Ishikawa (cell line): ENCODE data around the gene GRP.

Experiments used
- EGR1 ChIP-seq: IDR thresholded peaks from 2 replicates; pipeline ENCODE4 v1.6.1; 2012
- EP300 ChIP-seq: IDR thresholded peaks from 2 replicates; pipeline ENCODE4 v1.6.1; 2012; ENCODE audit warnings: borderline replicate concordance
- FOXM1 ChIP-seq: IDR thresholded peaks from 2 replicates; pipeline ENCODE4 v1.6.1; 2012; ENCODE audit warnings: low read depth, borderline replicate concordance
- NFIC ChIP-seq: IDR thresholded peaks from 2 replicates; pipeline ENCODE4 v1.6.1; 2012
- RAD21 ChIP-seq: IDR thresholded peaks from 2 replicates; pipeline ENCODE4 v1.6.1; 2012; ENCODE audit warnings: low read depth
- TAF1 ChIP-seq: IDR thresholded peaks from 2 replicates; pipeline ENCODE4 v1.6.1; 2012; ENCODE audit warnings: low read depth, mild to moderate bottlenecking
- TEAD4 ChIP-seq: IDR thresholded peaks from 2 replicates; pipeline ENCODE4 v1.6.1; 2012
- YY1 ChIP-seq: IDR thresholded peaks from 2 replicates; pipeline ENCODE4 v1.6.1; 2012; ENCODE audit warnings: low read depth
- TF ChIP-seq, protein P1 (sequence below): IDR thresholded peaks from 2 replicates; pipeline ENCODE4 v1.6.1; 2012
- TF ChIP-seq, protein P2 (sequence below): IDR thresholded peaks from 2 replicates; pipeline ENCODE4 v1.6.1; 2012

DNA sequence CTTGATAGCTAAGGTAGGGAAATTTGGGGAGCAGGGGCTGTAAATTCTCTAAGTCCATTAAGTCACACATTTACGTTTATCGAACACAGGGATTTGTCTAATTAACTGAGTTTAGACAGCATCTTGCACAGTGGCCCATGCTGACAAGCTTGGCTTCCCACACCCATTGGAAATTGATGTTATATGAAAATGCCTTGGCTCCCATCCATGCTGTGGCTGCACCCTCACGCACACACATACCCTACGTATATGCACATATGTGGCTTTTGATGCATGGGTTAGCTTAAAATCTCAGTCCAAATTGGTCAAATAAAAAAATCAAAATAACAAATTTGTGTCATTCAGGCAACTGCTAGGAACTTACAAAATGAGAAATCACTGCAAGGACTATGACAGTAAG is 42.5 kb upstream of the GRP start:
- TF ChIP-seq TAF1 (no peak), RAD21 (no peak), FOXM1 (no peak), YY1 (no peak), TEAD4 (no peak), EGR1 (no peak), NFIC (no peak), EP300 (no peak)
- TF ChIP-seq, protein P1, sequence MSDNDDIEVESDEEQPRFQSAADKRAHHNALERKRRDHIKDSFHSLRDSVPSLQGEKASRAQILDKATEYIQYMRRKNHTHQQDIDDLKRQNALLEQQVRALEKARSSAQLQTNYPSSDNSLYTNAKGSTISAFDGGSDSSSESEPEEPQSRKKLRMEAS, result no peak
- TF ChIP-seq, protein P2, sequence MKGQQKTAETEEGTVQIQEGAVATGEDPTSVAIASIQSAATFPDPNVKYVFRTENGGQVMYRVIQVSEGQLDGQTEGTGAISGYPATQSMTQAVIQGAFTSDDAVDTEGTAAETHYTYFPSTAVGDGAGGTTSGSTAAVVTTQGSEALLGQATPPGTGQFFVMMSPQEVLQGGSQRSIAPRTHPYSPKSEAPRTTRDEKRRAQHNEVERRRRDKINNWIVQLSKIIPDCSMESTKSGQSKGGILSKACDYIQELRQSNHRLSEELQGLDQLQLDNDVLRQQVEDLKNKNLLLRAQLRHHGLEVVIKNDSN, result no peak
